Suprapubic skin (tissue), 4 donors: ENCODE results near the gene HNRNPC. TPM values are rescaled to one million over a fixed set of nuclear protein-coding genes. Genes with fewer than 3 reads are reported as not detected.

Experiments
- DNase-seq, 2 donors: peaks; one replicate each; pipeline ENCODE4 v3.0.0-alpha.2; 2019; ENCODE audit warnings: low spot score in 2 of 2
- H3K27ac ChIP-seq: fragments of 200-600 bp; sonication (generic); one replicate; pipeline ENCODE4 v1.5.1; 2019
- H3K27me3 ChIP-seq: fragments of 200-600 bp; sonication (generic); one replicate; pipeline ENCODE4 v1.5.1; 2019
- H3K36me3 ChIP-seq: fragments of 200-600 bp; sonication (generic); one replicate; pipeline ENCODE4 v1.5.1; 2019
- H3K4me1 ChIP-seq: fragments of 200-600 bp; sonication (generic); one replicate; pipeline ENCODE4 v1.5.1; 2019
- H3K4me3 ChIP-seq: fragments of 200-600 bp; sonication (generic); one replicate; pipeline ENCODE4 v1.5.1; 2019; ENCODE audit warnings: mild to moderate bottlenecking
- H3K9me3 ChIP-seq: fragments of 200-600 bp; sonication (generic); one replicate; pipeline ENCODE4 v1.5.1; 2019
- EP300 ChIP-seq: sonication (generic); formaldehyde crosslinking; IDR thresholded peaks from one replicate; pipeline ENCODE4 v1.6.1; 2017; ENCODE audit warnings: antibody characterized with exemption
- POLR2A ChIP-seq, 2 donors: fragments of 450-650 bp; IDR thresholded peaks; one replicate each; pipeline ENCODE4 v1.6.1; 2017; ENCODE audit warnings: antibody characterized with exemption in 2 of 2, mild to moderate bottlenecking in 2 of 2, moderate library complexity in 2 of 2
- POLR2AphosphoS5 ChIP-seq, 3 donors: sonication (generic); formaldehyde crosslinking; IDR thresholded peaks; one replicate each; pipeline ENCODE4 v1.6.1; 2017; ENCODE audit warnings: antibody characterized with exemption in 3 of 3
- WGBS: methylation state at CpG from one replicate; pipeline ENCODE4 v1.1.5; 2018; 5-methylcytosine and 5-hydroxymethylcytosine counted together
- total RNA-seq, 4 donors: library from RNA; depleted of rRNA; stranded (reverse); fragments of >200 nt; gene quantifications; one replicate each; pipeline ENCODE4 v1.1.0, GENCODE V29; 2016
- TF ChIP-seq, protein P1 (sequence below), 2 donors: fragments of 200-600 bp in 1 of 2; fragments of 450-650 bp in 1 of 2; sonication (generic) in 1 of 2; IDR thresholded peaks; one replicate each; pipeline ENCODE4 v1.5.1; 2016 to 2019; ENCODE audit warnings: antibody characterized with exemption in 2 of 2, mild to moderate bottlenecking in 1 of 2, moderate library complexity in 1 of 2

Gene HNRNPC
- total RNA-seq, 4 donors from 2014 or later, result 355 to 512 (median 409) TPM

DNA sequence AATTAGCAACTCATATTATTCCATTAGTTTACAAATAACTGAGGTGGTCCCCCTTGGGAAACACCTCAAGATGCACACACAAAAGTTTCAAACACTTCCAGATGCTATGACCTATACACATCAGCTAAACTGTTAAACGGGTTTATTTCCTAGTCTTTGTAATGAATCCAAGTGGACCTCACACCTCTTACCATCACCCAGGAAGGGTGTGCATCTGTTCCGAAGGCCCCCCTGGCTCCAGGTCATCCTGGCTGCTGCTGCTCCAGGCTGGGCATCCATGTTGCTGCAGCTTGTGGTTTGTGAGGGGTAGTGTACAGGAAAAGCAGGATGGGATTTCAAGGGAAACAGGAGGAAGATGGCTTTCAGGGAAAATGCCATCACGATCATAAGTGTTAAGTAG is 6.8 kb downstream of the HNRNPC start:
- Histone ChIP-seq H3K9me3 (no peaks in the 10 kb centered on the region), H3K4me1 (peaks cover 80% of the 10 kb centered on the region), H3K4me3 (no peak overlapping the region), H3K27me3 (no peaks in the 10 kb centered on the region), H3K36me3 (peaks cover 52% of the 10 kb centered on the region), H3K27ac (no peak overlapping the region)
- WGBS, result 56% methylated on average over 3 of the region's 3 CpGs
- DNase-seq, result no peak
- TF ChIP-seq EP300 (no peak), POLR2A (IDR thresholded peaks at IDR 0.05) (no peak), POLR2AphosphoS5 (IDR thresholded peaks at IDR 0.05) (no peak)
- TF ChIP-seq, protein P1, sequence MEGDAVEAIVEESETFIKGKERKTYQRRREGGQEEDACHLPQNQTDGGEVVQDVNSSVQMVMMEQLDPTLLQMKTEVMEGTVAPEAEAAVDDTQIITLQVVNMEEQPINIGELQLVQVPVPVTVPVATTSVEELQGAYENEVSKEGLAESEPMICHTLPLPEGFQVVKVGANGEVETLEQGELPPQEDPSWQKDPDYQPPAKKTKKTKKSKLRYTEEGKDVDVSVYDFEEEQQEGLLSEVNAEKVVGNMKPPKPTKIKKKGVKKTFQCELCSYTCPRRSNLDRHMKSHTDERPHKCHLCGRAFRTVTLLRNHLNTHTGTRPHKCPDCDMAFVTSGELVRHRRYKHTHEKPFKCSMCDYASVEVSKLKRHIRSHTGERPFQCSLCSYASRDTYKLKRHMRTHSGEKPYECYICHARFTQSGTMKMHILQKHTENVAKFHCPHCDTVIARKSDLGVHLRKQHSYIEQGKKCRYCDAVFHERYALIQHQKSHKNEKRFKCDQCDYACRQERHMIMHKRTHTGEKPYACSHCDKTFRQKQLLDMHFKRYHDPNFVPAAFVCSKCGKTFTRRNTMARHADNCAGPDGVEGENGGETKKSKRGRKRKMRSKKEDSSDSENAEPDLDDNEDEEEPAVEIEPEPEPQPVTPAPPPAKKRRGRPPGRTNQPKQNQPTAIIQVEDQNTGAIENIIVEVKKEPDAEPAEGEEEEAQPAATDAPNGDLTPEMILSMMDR (IDR thresholded peaks at IDR 0.05), result no peak

- Histone ChIP-seq H3K9me3 (no peaks in the 10 kb centered on the region), H3K36me3 (peaks cover 56% of the 10 kb centered on the region), H3K4me1 (peaks cover 79% of the 10 kb centered on the region), H3K27me3 (no peaks in the 10 kb centered on the region), H3K4me3 (no peak overlapping the region), H3K27ac (no peak overlapping the region)
- TF ChIP-seq EP300 (no peak), POLR2A (IDR thresholded peaks at IDR 0.05) (no peak), POLR2AphosphoS5 (IDR thresholded peaks at IDR 0.05) (no peak)
- TF ChIP-seq, protein P1 (IDR thresholded peaks at IDR 0.05), result no peak
- WGBS, result 52% methylated on average over 1 of the region's 1 CpG
- DNase-seq, result no peak
Measured at GRCh38 chr14:21261824-21262223, 7.4 kb downstream of the HNRNPC start.

GRCh38 chr14:21258889-21259787 is 10.1 kb downstream of the HNRNPC start:
- Histone ChIP-seq H3K27ac (no peak overlapping the region), H3K27me3 (no peaks in the 10 kb centered on the region), H3K9me3 (no peaks in the 10 kb centered on the region), H3K36me3 (peaks cover 61% of the 10 kb centered on the region), H3K4me1 (peaks cover 71% of the 10 kb centered on the region), H3K4me3 (no peak overlapping the region)
- WGBS, result 81% methylated on average over 5 of the region's 5 CpGs
- TF ChIP-seq, protein P1 (IDR thresholded peaks at IDR 0.05), result no peak
- TF ChIP-seq POLR2A (IDR thresholded peaks at IDR 0.05) (no peak), EP300 (no peak), POLR2AphosphoS5 (IDR thresholded peaks at IDR 0.05) (no peak)
- DNase-seq, result no peak

DNA sequence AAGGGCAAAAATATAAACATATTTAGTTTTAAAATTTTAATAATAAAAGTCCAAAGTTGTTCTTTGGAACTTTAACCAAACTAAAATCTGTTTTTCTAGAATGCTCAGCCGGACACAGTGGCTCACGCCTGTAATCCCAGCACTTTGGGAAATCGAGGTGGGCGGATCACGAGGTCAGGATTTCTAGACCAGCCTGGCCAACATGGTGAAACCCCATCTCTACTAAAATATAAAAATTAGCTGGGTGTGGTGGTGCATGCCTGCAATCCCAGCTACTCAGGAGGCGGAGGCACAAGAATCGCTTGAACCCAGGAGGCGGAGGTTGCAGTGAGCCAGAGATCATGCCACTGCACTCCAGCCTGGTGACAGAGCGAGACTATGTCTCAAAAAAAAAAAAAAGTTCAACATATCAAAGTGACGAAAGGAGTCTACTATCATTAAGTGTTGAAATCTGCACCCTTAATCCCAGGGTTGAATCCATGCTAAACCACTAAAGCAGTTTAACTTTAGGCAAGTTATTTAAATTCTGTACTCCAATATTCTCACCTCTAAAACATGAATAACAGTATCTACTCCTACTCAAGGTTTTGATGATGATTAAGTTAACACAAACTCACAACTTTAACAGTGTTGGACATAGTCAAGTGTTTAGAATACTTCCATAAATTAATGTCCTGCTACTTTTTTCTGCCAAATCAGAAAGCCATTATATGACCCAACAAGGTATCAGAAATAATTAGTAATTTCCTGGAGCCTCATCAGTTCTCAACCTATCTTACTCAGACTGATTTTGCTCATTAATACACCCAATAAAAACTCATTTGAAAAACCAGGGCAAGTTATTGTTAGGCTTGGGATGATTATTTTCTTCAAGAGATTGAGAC is 11.0 kb downstream of the HNRNPC start:
- no peaks in the 10 kb centered on the region for H3K9me3 ChIP-seq
- H3K27me3 ChIP-seq, result no peaks in the 10 kb centered on the region
- H3K4me3 ChIP-seq, result no peak overlapping the region
- peaks cover 62% of the 10 kb centered on the region for H3K4me1 ChIP-seq
- TF ChIP-seq EP300 (no peak), POLR2A (IDR thresholded peaks at IDR 0.05) (no peak), POLR2AphosphoS5 (IDR thresholded peaks at IDR 0.05) (no peak)
- TF ChIP-seq, protein P1 (IDR thresholded peaks at IDR 0.05), result no peak
- DNase-seq, result no peak
- no peak overlapping the region for H3K27ac ChIP-seq
- H3K36me3 ChIP-seq, result peaks cover 59% of the 10 kb centered on the region
- WGBS, result 89% methylated on average over 10 of the region's 10 CpGs
